Fibroblast of mammary gland (primary cell): ENCODE data around the gene FAM120B.

Experiments used
- DNase-seq: peaks from one replicate; pipeline ENCODE4 v3.0.0-alpha.2; 2010; ENCODE audit warnings: low read depth
- H3K4me3 ChIP-seq: 2 replicates; pipeline ENCODE4 v1.5.1; 2011; ENCODE audit warnings: low read depth, mild to moderate bottlenecking, low read length, moderate library complexity; ENCODE audit not compliant: control insufficient read depth
- CTCF ChIP-seq: conservative IDR thresholded peaks from 2 replicates; pipeline ENCODE4 v1.5.1; 2011; ENCODE audit warnings: low read depth, low read length, inconsistent platforms; ENCODE audit not compliant: control insufficient read depth, insufficient read depth

FAM120B gene

GRCh38 chr6:170416959-170417606 is 110.5 kb downstream of the FAM120B start:
- no peak for TF ChIP-seq CTCF
- DNase-seq, result no peak
- no peak overlapping the region for H3K4me3 ChIP-seq

GRCh38 chr6:170417881-170418280 is 111.3 kb downstream of the FAM120B start:
- no peak overlapping the region for H3K4me3 ChIP-seq
- DNase-seq, result no peak
- no peak for TF ChIP-seq CTCF

- no peak for TF ChIP-seq CTCF
- DNase-seq, result no peak
Observed at GRCh38 chr6:170420283-170420682, 113.7 kb downstream of the FAM120B start.

GRCh38 chr6:170420791-170421776 is 114.5 kb downstream of the FAM120B start:
- no peak overlapping the region for H3K4me3 ChIP-seq
- DNase-seq, result no peak
- no peak for TF ChIP-seq CTCF

More at GRCh38 chr6:170420283-170420682, 113.7 kb downstream of the FAM120B start:
- no peak overlapping the region for H3K4me3 ChIP-seq

- H3K4me3 ChIP-seq, result no peak overlapping the region
- DNase-seq, result no peak
- no peak for TF ChIP-seq CTCF
Observed at GRCh38 chr6:170421921-170422320, 115.4 kb downstream of the FAM120B start.

GRCh38 chr6:170423030-170423429 is 116.5 kb downstream of the FAM120B start:
- H3K4me3 ChIP-seq, result no peak overlapping the region
- no peak for TF ChIP-seq CTCF
- no peak for DNase-seq
